Measurements from ENCODE around the gene GDPD4. TPM values are rescaled to one million over a fixed set of nuclear protein-coding genes. Genes with fewer than 3 reads are reported as not detected.

Gene GDPD4
- total RNA-seq, 4 donors from 2014 or later: not detected

GRCh38 chr11:77287615-77288273 is 13.7 kb downstream of the GDPD4 start:
- TF ChIP-seq POLR2AphosphoS5 (IDR thresholded peaks at IDR 0.05): no peak
- no peak for TF ChIP-seq EP300 (IDR thresholded peaks at IDR 0.05; ENCODE audit: low read depth)
- no peak for TF ChIP-seq CTCF (IDR thresholded peaks at IDR 0.05)
- TF ChIP-seq POLR2A (IDR thresholded peaks at IDR 0.05): no peak
- DNase-seq: no peak
- Histone ChIP-seq H3K9me3 (no peaks in the 10 kb centered on the region), H3K27me3 (no peaks in the 10 kb centered on the region), H3K36me3 (no peaks in the 10 kb centered on the region), H3K4me3 (no peak overlapping the region), H3K4me1 (no peaks in the 10 kb centered on the region), H3K27ac (no peak overlapping the region)
- in situ Hi-C loops (cut with MboI; ENCODE audit: low pct_ligation_motif_present in 1 of 4, low pct_unique_long_range_greater_than_20kb in 1 of 4, low sequenced_read_pairs in 3 of 4) (no loop called here), intact Hi-C loops (cut with DNase I; ENCODE audit: low total_unique reads) (no loop called here)
- 64 to 88% methylated on average over 4 to 5 of the region's 5 CpGs for WGBS, 2 donors (ENCODE audit: low coverage in 1 of 2)

- in situ Hi-C loops (cut with MboI; ENCODE audit: low pct_ligation_motif_present in 1 of 4, low pct_unique_long_range_greater_than_20kb in 1 of 4, low sequenced_read_pairs in 3 of 4) (no loop called here), intact Hi-C loops (cut with DNase I; ENCODE audit: low total_unique reads) (no loop called here)
- no peaks in the 10 kb centered on the region for H3K9me3 ChIP-seq
- TF ChIP-seq EP300 (IDR thresholded peaks at IDR 0.05; ENCODE audit: low read depth) (no peak), CTCF (IDR thresholded peaks at IDR 0.05) (no peak), POLR2A (IDR thresholded peaks at IDR 0.05) (no peak), POLR2AphosphoS5 (IDR thresholded peaks at IDR 0.05) (no peak)
- DNase-seq: no peak
- no peak overlapping the region for H3K27ac ChIP-seq
- H3K4me3 ChIP-seq: no peak overlapping the region
- 90 to 93% methylated on average over 2 to 3 of the region's 3 CpGs for WGBS, 2 donors (ENCODE audit: low coverage in 1 of 2)
- no peaks in the 10 kb centered on the region for H3K36me3 ChIP-seq
- no peaks in the 10 kb centered on the region for H3K4me1 ChIP-seq
- H3K27me3 ChIP-seq: no peaks in the 10 kb centered on the region
These were observed 14.3 kb downstream of the GDPD4 start for GRCh38 chr11:77287136-77287535.

- no peak for DNase-seq
- H3K4me1 ChIP-seq: no peaks in the 10 kb centered on the region
- no peaks in the 10 kb centered on the region for H3K27me3 ChIP-seq
- no peak overlapping the region for H3K27ac ChIP-seq
- TF ChIP-seq EP300 (IDR thresholded peaks at IDR 0.05; ENCODE audit: low read depth): no peak
- no peak for TF ChIP-seq CTCF (IDR thresholded peaks at IDR 0.05)
- TF ChIP-seq POLR2A (IDR thresholded peaks at IDR 0.05): no peak
- no peak for TF ChIP-seq POLR2AphosphoS5 (IDR thresholded peaks at IDR 0.05)
- 77 to 81% methylated on average over 4 to 6 of the region's 6 CpGs for WGBS, 2 donors (ENCODE audit: low coverage in 1 of 2)
- in situ Hi-C loops (cut with MboI; ENCODE audit: low pct_ligation_motif_present in 1 of 4, low pct_unique_long_range_greater_than_20kb in 1 of 4, low sequenced_read_pairs in 3 of 4): no loop called here
- H3K4me3 ChIP-seq: no peak overlapping the region
- no peaks in the 10 kb centered on the region for H3K36me3 ChIP-seq
- intact Hi-C loops (cut with DNase I; ENCODE audit: low total_unique reads): no loop called here
- peaks cover 0 to 8% of the 10 kb centered on the region in 2 donors for H3K9me3 ChIP-seq
These were observed 16.7 kb downstream of the GDPD4 start for GRCh38 chr11:77284476-77285468.

- DNase-seq: no peak
- Histone ChIP-seq H3K4me1 (no peaks in the 10 kb centered on the region), H3K9me3 (peaks cover 0 to 8% of the 10 kb centered on the region in 2 donors), H3K36me3 (no peaks in the 10 kb centered on the region), H3K4me3 (no peak overlapping the region), H3K27me3 (no peaks in the 10 kb centered on the region), H3K27ac (no peak overlapping the region)
- intact Hi-C loops (cut with DNase I; ENCODE audit: low total_unique reads) (no loop called here), in situ Hi-C loops (cut with MboI; ENCODE audit: low pct_ligation_motif_present in 1 of 4, low pct_unique_long_range_greater_than_20kb in 1 of 4, low sequenced_read_pairs in 3 of 4) (no loop called here)
- TF ChIP-seq POLR2A (IDR thresholded peaks at IDR 0.05) (no peak), CTCF (IDR thresholded peaks at IDR 0.05) (no peak), EP300 (IDR thresholded peaks at IDR 0.05; ENCODE audit: low read depth) (no peak), POLR2AphosphoS5 (IDR thresholded peaks at IDR 0.05) (no peak)
- 40 to 53% methylated on average over 2 to 3 of the region's 3 CpGs for WGBS, 2 donors (ENCODE audit: low coverage in 1 of 2)
These were observed 18.4 kb downstream of the GDPD4 start for GRCh38 chr11:77283101-77283500.

Measured in transverse colon (tissue), 4 donors.